ENCODE results near the gene TENT5A.

TENT5A gene

GRCh38 chr6:81754906-81755305 is 2.4 kb upstream of the TENT5A start:
- no peak overlapping the region for H2AFZ ChIP-seq
- H3K79me2 ChIP-seq = peaks cover 7% of the 10 kb centered on the region
- no peak overlapping the region for H3K4me3 ChIP-seq (ENCODE audit: low read depth, low read length)
- no peaks in the 10 kb centered on the region for H3K27me3 ChIP-seq (ENCODE audit: control insufficient read depth, insufficient read depth, low read length)
- TF ChIP-seq CTCF (IDR thresholded peaks at IDR 0.05) = no peak
- no peak overlapping the region for H3K27ac ChIP-seq
- no peaks in the 10 kb centered on the region for H3K36me3 ChIP-seq (ENCODE audit: control insufficient read depth, insufficient read depth, low read length)
- H3K4me1 ChIP-seq = peaks cover 2% of the 10 kb centered on the region
- H3K4me2 ChIP-seq (ENCODE audit: low read length) = no peak overlapping the region
- no peaks in the 10 kb centered on the region for H3K9me3 ChIP-seq (ENCODE audit: control insufficient read depth, low read length)
- no peak overlapping the region for H3K9ac ChIP-seq

DNA sequence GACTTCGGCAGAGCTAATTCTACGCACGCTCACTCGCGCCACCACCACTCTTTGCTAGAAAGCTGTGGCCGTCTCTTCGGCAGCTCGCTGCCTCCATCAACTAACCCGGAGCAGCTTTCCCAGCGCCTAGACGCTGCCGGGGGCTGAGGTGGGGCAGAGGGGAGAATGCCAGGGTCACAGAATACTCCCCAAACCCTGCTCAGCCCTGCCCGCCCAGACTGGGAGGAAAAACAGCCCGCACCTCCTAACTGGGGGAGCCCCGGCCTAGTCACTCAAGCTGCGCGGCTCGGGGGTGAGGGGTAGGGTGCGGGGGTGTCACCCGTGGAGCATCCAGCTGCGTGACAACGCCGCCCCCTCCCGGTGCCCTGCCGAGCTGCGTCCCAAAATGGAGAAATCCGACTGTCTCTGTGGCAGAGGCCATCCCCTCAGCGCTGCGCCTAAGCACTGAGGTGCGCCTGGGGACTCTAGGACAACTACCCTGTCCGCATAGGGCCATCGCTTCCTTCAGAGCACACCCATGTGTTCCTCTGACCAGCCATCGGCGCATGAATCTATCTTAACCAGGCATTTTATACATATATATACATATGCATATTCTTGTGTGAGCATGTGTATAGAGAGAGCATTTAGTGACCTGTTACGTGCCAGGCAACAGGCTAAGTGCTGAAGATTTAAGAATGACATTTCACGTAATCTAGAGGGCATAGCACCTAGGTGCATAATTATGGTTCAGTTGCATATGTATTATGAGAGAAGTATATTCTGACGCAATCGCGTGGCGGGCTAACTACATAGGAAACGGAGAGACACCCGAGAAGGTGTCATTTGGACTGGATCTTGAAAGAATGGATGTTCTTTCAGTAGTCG is 1.5 kb upstream of the TENT5A start:
- peak overlapping the region; percentile 97 for H3K4me2 ChIP-seq (ENCODE audit: low read length)
- H3K9ac ChIP-seq = peak overlapping the region; percentile 0
- no peaks in the 10 kb centered on the region for H3K27me3 ChIP-seq (ENCODE audit: control insufficient read depth, insufficient read depth, low read length)
- peaks cover 9% of the 10 kb centered on the region for H3K4me1 ChIP-seq
- H3K9me3 ChIP-seq (ENCODE audit: control insufficient read depth, low read length) = no peaks in the 10 kb centered on the region
- H3K4me3 ChIP-seq (ENCODE audit: low read depth, low read length) = peak overlapping the region; percentile 96
- H3K27ac ChIP-seq = peak overlapping the region; percentile 95
- no peaks in the 10 kb centered on the region for H3K36me3 ChIP-seq (ENCODE audit: control insufficient read depth, insufficient read depth, low read length)
- peak; percentile 86 for TF ChIP-seq CTCF (IDR thresholded peaks at IDR 0.05)
- H2AFZ ChIP-seq = peak overlapping the region; percentile 92
- H3K79me2 ChIP-seq = peaks cover 12% of the 10 kb centered on the region

GRCh38 chr6:81752921-81753710 is 635 bp upstream of the TENT5A start:
- Histone ChIP-seq H3K27ac (peak overlapping the region; percentile 95), H3K27me3 (ENCODE audit: control insufficient read depth, insufficient read depth, low read length) (no peaks in the 10 kb centered on the region), H3K9ac (peak overlapping the region; percentile 75), H2AFZ (peak overlapping the region; percentile 92), H3K9me3 (ENCODE audit: control insufficient read depth, low read length) (no peaks in the 10 kb centered on the region), H3K4me1 (peaks cover 9% of the 10 kb centered on the region), H3K4me2 (ENCODE audit: low read length) (peak overlapping the region; percentile 97), H3K36me3 (ENCODE audit: control insufficient read depth, insufficient read depth, low read length) (no peaks in the 10 kb centered on the region), H3K79me2 (peaks cover 12% of the 10 kb centered on the region), H3K4me3 (ENCODE audit: low read depth, low read length) (peak overlapping the region; percentile 96)
- no peak for TF ChIP-seq CTCF (IDR thresholded peaks at IDR 0.05)

DNA sequence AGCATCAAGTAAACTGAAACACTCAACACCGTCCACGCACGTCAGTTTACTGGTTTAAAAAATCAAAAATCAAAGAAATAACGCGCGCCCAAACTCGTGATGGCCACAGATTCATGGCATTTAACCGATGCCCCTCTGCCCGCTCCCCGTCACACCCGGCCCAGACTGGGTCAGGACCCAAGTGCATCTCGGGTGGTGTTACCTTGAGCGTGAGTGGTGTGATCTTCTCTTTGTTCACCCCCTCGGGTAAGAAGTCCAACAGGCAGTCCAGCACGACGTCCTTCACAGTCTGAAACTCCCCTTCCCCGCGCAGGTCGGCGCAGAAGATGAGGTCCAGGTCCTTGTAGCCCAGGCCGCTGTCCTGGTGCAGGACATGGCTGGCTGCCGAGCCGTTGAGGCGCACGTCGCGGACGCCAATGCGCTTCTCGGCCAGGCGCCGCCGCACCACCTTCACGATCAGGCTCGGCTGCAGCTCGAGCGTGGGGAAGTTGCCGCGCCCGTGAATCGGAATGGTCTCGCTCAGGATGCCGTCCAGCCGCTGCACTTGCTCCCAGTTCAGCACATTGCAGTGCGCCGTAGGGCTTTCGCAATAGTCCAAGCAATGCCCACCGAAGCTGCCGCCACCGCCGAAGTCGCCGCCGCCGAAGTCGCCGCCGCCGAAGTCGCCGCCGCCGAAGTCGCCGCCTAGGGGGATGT is 945 bp downstream of the TENT5A start:
- TF ChIP-seq CTCF (IDR thresholded peaks at IDR 0.05) = no peak
- Histone ChIP-seq H3K4me1 (peaks cover 9% of the 10 kb centered on the region), H2AFZ (peak overlapping the region; percentile 92)

More for the DNA sequence above, 945 bp downstream of the TENT5A start:
- Histone ChIP-seq H3K4me3 (ENCODE audit: low read depth, low read length) (peak overlapping the region; percentile 96), H3K27me3 (ENCODE audit: control insufficient read depth, insufficient read depth, low read length) (no peaks in the 10 kb centered on the region), H3K79me2 (peaks cover 12% of the 10 kb centered on the region), H3K9me3 (ENCODE audit: control insufficient read depth, low read length) (no peaks in the 10 kb centered on the region), H3K9ac (peak overlapping the region; percentile 75), H3K27ac (peak overlapping the region; percentile 95), H3K4me2 (ENCODE audit: low read length) (peak overlapping the region; percentile 97), H3K36me3 (ENCODE audit: control insufficient read depth, insufficient read depth, low read length) (no peaks in the 10 kb centered on the region)

All from parathyroid adenoma (tissue), 2 donors.